GM23338 (cell line): Measurements from ENCODE around the gene ZMPSTE24.

Experiments used
- CREB1 ChIP-seq: fragments of 250-450 bp; sonication (Bioruptor Pico); IDR thresholded peaks from 2 replicates; pipeline ENCODE4 v1.5.0; 2020; ENCODE audit warnings: low read depth, mild to moderate bottlenecking, moderate library complexity
- CTCF ChIP-seq, 2 experiments: fragments of 200-600 bp in 1 of 2; sonication (generic) in 1 of 2; conservative IDR thresholded peaks; 2 replicates each; pipeline versions ENCODE4 v1.5.1 to v1.6.1; 2016 to 2017; ENCODE audit warnings: antibody characterized with exemption in 2 of 2, low read depth in 2 of 2, mild to moderate bottlenecking in 2 of 2, moderate library complexity in 1 of 2
- ETS1 ChIP-seq: IDR thresholded peaks from 2 replicates; pipeline ENCODE4 v1.6.1; 2016; ENCODE audit warnings: antibody characterized with exemption
- EZH2 ChIP-seq: fragments of 200-600 bp; sonication (generic); IDR thresholded peaks from one replicate; pipeline ENCODE4 v1.8.0; 2017; ENCODE audit warnings: antibody characterized with exemption, mild to moderate bottlenecking, low read depth; ENCODE audit not compliant: unreplicated experiment
- EZH2phosphoT487 ChIP-seq: fragments of 200-600 bp; sonication (generic); IDR thresholded peaks from one replicate; pipeline ENCODE4 v1.8.1; 2018; ENCODE audit warnings: antibody characterized with exemption; ENCODE audit not compliant: unreplicated experiment
- JUNB ChIP-seq: IDR thresholded peaks from one replicate; pipeline ENCODE4 v1.6.1; 2016; ENCODE audit warnings: antibody characterized with exemption; ENCODE audit not compliant: unreplicated experiment
- POLR2AphosphoS5 ChIP-seq: IDR thresholded peaks from 2 replicates; pipeline ENCODE4 v1.6.1; 2016; ENCODE audit warnings: antibody characterized with exemption, low read depth
- REST ChIP-seq: IDR thresholded peaks from one replicate; pipeline ENCODE4 v1.6.1; 2018; ENCODE audit warnings: antibody characterized with exemption; ENCODE audit not compliant: unreplicated experiment
- ZNF114 ChIP-seq: fragments of 250-450 bp; sonication (Bioruptor Pico); IDR thresholded peaks from 2 replicates; pipeline ENCODE4 v1.5.0; 2020; ENCODE audit warnings: mild to moderate bottlenecking, moderate library complexity
- ZNF462 ChIP-seq: fragments of 250-450 bp; sonication (Bioruptor Pico); IDR thresholded peaks from 2 replicates; pipeline ENCODE4 v1.5.0; 2020; ENCODE audit warnings: mild to moderate bottlenecking, moderate library complexity

GRCh38 chr1:40264354-40264781 is 6.3 kb downstream of the ZMPSTE24 start:
- TF ChIP-seq CTCF (conservative IDR thresholded peaks at IDR 0.05; ENCODE audit: low read depth in 2 of 2) = no peak
- no peak for TF ChIP-seq POLR2AphosphoS5
- no peak for TF ChIP-seq EZH2
- no peak for TF ChIP-seq ZNF114 (CRISPR knock-in tag)
- TF ChIP-seq REST = no peak
- TF ChIP-seq EZH2phosphoT487 = no peak
- no peak for TF ChIP-seq CREB1 (CRISPR knock-in tag)
- no peak for TF ChIP-seq JUNB
- no peak for TF ChIP-seq ZNF462 (CRISPR knock-in tag)
- no peak for TF ChIP-seq ETS1
